HuH-7 (cell line): ENCODE measurements around the gene TBX4.
A peak's percentile ranks its signal among the peaks of the same experiment; 100 is the strongest.

Source experiments
- DNase-seq: peaks from one replicate; pipeline ENCODE4 v3.0.0; 2011; ENCODE audit warnings: low spot score

Gene TBX4

GRCh38 chr17:61412860-61413660 is 39.2 kb upstream of the TBX4 start:
- DNase-seq = no peak

GRCh38 chr17:61413661-61414126 is 38.5 kb upstream of the TBX4 start:
- DNase-seq = no peak

GRCh38 chr17:61414141-61414935 is 37.9 kb upstream of the TBX4 start:
- DNase-seq = no peak

GRCh38 chr17:61414936-61415251 is 37.3 kb upstream of the TBX4 start:
- DNase-seq = no peak

GRCh38 chr17:61415374-61416210 is 36.6 kb upstream of the TBX4 start:
- DNase-seq = no peak

GRCh38 chr17:61416211-61416539 is 36.0 kb upstream of the TBX4 start:
- no peak for DNase-seq

GRCh38 chr17:61416540-61417363 is 35.5 kb upstream of the TBX4 start:
- DNase-seq = peak; percentile 95

- DNase-seq = no peak
These were observed 33.8 kb upstream of the TBX4 start for GRCh38 chr17:61418449-61418848.

GRCh38 chr17:61419496-61420046 is 32.7 kb upstream of the TBX4 start:
- DNase-seq = no peak

GRCh38 chr17:61420052-61420451 is 32.2 kb upstream of the TBX4 start:
- no peak for DNase-seq

- no peak for DNase-seq
These were observed 31.4 kb upstream of the TBX4 start for GRCh38 chr17:61420745-61421398.

- no peak for DNase-seq
These were observed 30.8 kb upstream of the TBX4 start for GRCh38 chr17:61421460-61421859.

- DNase-seq = no peak
These were observed 30.0 kb upstream of the TBX4 start for GRCh38 chr17:61422116-61422799.

- no peak for DNase-seq
These were observed 29.4 kb upstream of the TBX4 start for GRCh38 chr17:61422869-61423268.

- DNase-seq = no peak
These were observed 28.1 kb upstream of the TBX4 start for GRCh38 chr17:61423967-61424649.

GRCh38 chr17:61425682-61426481 is 26.3 kb upstream of the TBX4 start:
- peak; percentile 74 for DNase-seq

- no peak for DNase-seq
These were observed 25.5 kb upstream of the TBX4 start for GRCh38 chr17:61426482-61427304.

- DNase-seq = no peak
These were observed 24.7 kb upstream of the TBX4 start for GRCh38 chr17:61427567-61427966.
